Fibroblast of skin of scalp (primary cell): ENCODE results near the gene SPATS1.
"Not testable (repeated sequence)": the region's sequence is repeated elsewhere in the genome, so short reads cannot be mapped to it uniquely, and the experiment has no call there.

ENCODE experiments used
- DNase-seq: peaks from one replicate; pipeline ENCODE4 v3.0.0-alpha.2; 2013

Gene SPATS1

GRCh38 chr6:44311767-44312166 lies 30.7 kb upstream of the SPATS1 start:
- DNase-seq, result no peak

GRCh38 chr6:44312901-44313788 lies 29.3 kb upstream of the SPATS1 start, which contains the start of gene AARS2:
AARS2 (minus strand) TSS chr6:44313347; CDS start chr6:44313323, 24 bp downstream.
- peak; percentile 89 for DNase-seq

GRCh38 chr6:44314657-44315056 lies 27.8 kb upstream of the SPATS1 start:
- not testable (repeated sequence) for DNase-seq

GRCh38 chr6:44315516-44315915 lies 26.9 kb upstream of the SPATS1 start:
- DNase-seq, result no peak

- no peak for DNase-seq
Observed at GRCh38 chr6:44315951-44316350, 26.5 kb upstream of the SPATS1 start.

GRCh38 chr6:44316481-44316880 lies 26.0 kb upstream of the SPATS1 start:
- no peak for DNase-seq

- DNase-seq, result not testable (repeated sequence)
Observed at GRCh38 chr6:44317136-44317631, 25.3 kb upstream of the SPATS1 start.

GRCh38 chr6:44321210-44321609 lies 21.2 kb upstream of the SPATS1 start:
- no peak for DNase-seq

- no peak for DNase-seq
Observed at GRCh38 chr6:44327096-44327495, 15.4 kb upstream of the SPATS1 start.

- no peak for DNase-seq
Observed at GRCh38 chr6:44327760-44328159, 14.7 kb upstream of the SPATS1 start.

GRCh38 chr6:44328203-44328602 lies 14.2 kb upstream of the SPATS1 start:
- not testable (repeated sequence) for DNase-seq

GRCh38 chr6:44329858-44330257 lies 12.6 kb upstream of the SPATS1 start:
- no peak for DNase-seq

GRCh38 chr6:44332585-44332984 lies 9.9 kb upstream of the SPATS1 start:
- peak; percentile 4 for DNase-seq

- DNase-seq, result no peak
Observed at GRCh38 chr6:44333273-44333919, 9.1 kb upstream of the SPATS1 start.

- no peak for DNase-seq
Observed at GRCh38 chr6:44333942-44334341, 8.5 kb upstream of the SPATS1 start.

- no peak for DNase-seq
Observed at GRCh38 chr6:44335631-44336030, 6.8 kb upstream of the SPATS1 start.

GRCh38 chr6:44338228-44339122 lies 4.0 kb upstream of the SPATS1 start:
- peak; percentile 62 for DNase-seq

GRCh38 chr6:44339301-44339700 lies 3.1 kb upstream of the SPATS1 start:
- no peak for DNase-seq

GRCh38 chr6:44339763-44340625 lies 2.5 kb upstream of the SPATS1 start:
- no peak for DNase-seq

- no peak for DNase-seq
Observed at GRCh38 chr6:44341095-44341890, 1.2 kb upstream of the SPATS1 start.

- DNase-seq, result no peak
Observed at GRCh38 chr6:44342052-44342451, 398 bp upstream of the SPATS1 start.
